ENCODE measurements around the gene CD93. TPM values are rescaled to one million over a fixed set of nuclear protein-coding genes. Genes with fewer than 3 reads are reported as not detected.

The CD93 gene
- polyA plus RNA-seq, 1 donor from 2014 or later = not detected

DNA sequence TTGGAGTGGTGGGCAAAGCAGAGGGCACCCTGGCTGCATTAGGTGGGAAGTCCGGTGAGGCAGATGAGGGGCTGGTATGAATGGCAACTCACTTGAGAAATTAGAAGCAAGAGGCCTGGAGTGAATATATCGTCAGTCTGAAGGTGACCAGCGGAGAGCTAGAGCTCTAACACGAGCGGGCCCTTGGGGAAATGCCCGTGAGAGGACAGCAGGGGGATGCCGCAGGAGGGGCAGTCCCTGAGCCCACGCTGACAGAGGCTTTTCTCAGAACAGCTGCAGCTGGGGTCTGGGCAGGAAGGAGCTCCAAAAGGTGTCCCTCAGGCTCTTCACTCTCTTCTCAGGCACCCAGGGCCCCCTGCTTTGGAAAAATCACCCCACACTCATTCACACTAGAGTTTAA, 32.0 kb upstream of the CD93 start:
- Histone ChIP-seq H4K20me1 (ENCODE audit: insufficient read depth) (no peaks in the 10 kb centered on the region), H2AFZ (ENCODE audit: low read depth, low read length) (no peak overlapping the region), H3K9me2 (ENCODE audit: insufficient read depth, low read length) (no peaks in the 10 kb centered on the region)

GRCh38 chr20:23117738-23118137, 31.6 kb upstream of the CD93 start:
- Histone ChIP-seq H3K4me2 (ENCODE audit: low read length) (no peak overlapping the region), H3K9me3 (ENCODE audit: low read length) (no peaks in the 10 kb centered on the region), H3K27me3 (ENCODE audit: insufficient read depth, low read depth, low read length) (no peaks in the 10 kb centered on the region), H3K27ac (ENCODE audit: low read length) (no peak overlapping the region), H3K9ac (ENCODE audit: low read length) (no peak overlapping the region), H3K79me2 (replicated peaks; ENCODE audit: insufficient read depth, low read length) (no peaks in the 10 kb centered on the region), H4K20me1 (ENCODE audit: insufficient read depth) (no peaks in the 10 kb centered on the region), H3K9me2 (ENCODE audit: insufficient read depth, low read length) (no peaks in the 10 kb centered on the region), H3K4me3 (ENCODE audit: low read length) (no peak overlapping the region), H3F3A (ENCODE audit: insufficient read depth, low read length, poor library complexity, severe bottlenecking) (no peaks in the 10 kb centered on the region), H2AFZ (ENCODE audit: low read depth, low read length) (no peak overlapping the region), H3K36me3 (ENCODE audit: insufficient read depth, low read length) (no peaks in the 10 kb centered on the region)
- TF ChIP-seq RAD21 (conservative IDR thresholded peaks at IDR 0.05) (no peak), REST (IDR thresholded peaks at IDR 0.05; ENCODE audit: borderline replicate concordance) (no peak), TAF1 (IDR thresholded peaks at IDR 0.05; ENCODE audit: low read depth) (no peak)

More for the DNA sequence above, 32.0 kb upstream of the CD93 start:
- Histone ChIP-seq H3K27me3 (ENCODE audit: insufficient read depth, low read depth, low read length) (no peaks in the 10 kb centered on the region), H3K9me3 (ENCODE audit: low read length) (no peaks in the 10 kb centered on the region), H3F3A (ENCODE audit: insufficient read depth, low read length, poor library complexity, severe bottlenecking) (no peaks in the 10 kb centered on the region), H3K36me3 (ENCODE audit: insufficient read depth, low read length) (no peaks in the 10 kb centered on the region), H3K4me3 (ENCODE audit: low read length) (no peak overlapping the region), H3K27ac (ENCODE audit: low read length) (no peak overlapping the region), H3K9ac (ENCODE audit: low read length) (no peak overlapping the region), H3K79me2 (replicated peaks; ENCODE audit: insufficient read depth, low read length) (no peaks in the 10 kb centered on the region), H3K4me2 (ENCODE audit: low read length) (no peak overlapping the region)
- TF ChIP-seq REST (IDR thresholded peaks at IDR 0.05; ENCODE audit: borderline replicate concordance) (no peak), EP300 (conservative IDR thresholded peaks at IDR 0.05; ENCODE audit: poor library complexity, severe bottlenecking) (no peak), TAF1 (IDR thresholded peaks at IDR 0.05; ENCODE audit: low read depth) (no peak), EZH2 (IDR thresholded peaks at IDR 0.05; ENCODE audit: borderline replicate concordance, insufficient read depth, low read length, poor library complexity, severe bottlenecking) (no peak), CTCF (IDR thresholded peaks at IDR 0.05; ENCODE audit: poor library complexity, severe bottlenecking) (no peak)

All from neural cell (in vitro differentiated cells).